SK-N-SH treated with all-trans-retinoic acid at 6 μM for 48 hours (cell line): ENCODE data around the gene ZNF563.

ENCODE experiments used
- ATAC-seq: fragments of 200-7000 bp; cut with Tn5 transposase; 3 replicates; pipeline ENCODE4 v1.9.1; 2020; ENCODE audit warnings: mild to moderate bottlenecking, moderate library complexity
- ARNTL ChIP-seq: fragments of 450-650 bp; formaldehyde crosslinking; IDR thresholded peaks from 2 replicates; pipeline ENCODE4 v1.5.0; 2020; ENCODE audit warnings: low read depth, mild to moderate bottlenecking, moderate library complexity, borderline replicate concordance
- BACH2 ChIP-seq: fragments of 250-450 bp; sonication (Bioruptor Pico); IDR thresholded peaks from 2 replicates; pipeline ENCODE4 v1.9.0; 2021; ENCODE audit warnings: mild to moderate bottlenecking, borderline replicate concordance
- CSDC2 ChIP-seq: fragments of 250-450 bp; sonication (Bioruptor Pico); IDR thresholded peaks from 2 replicates; pipeline ENCODE4 v1.5.0; 2020; ENCODE audit warnings: mild to moderate bottlenecking, moderate library complexity
- ISL1 ChIP-seq: fragments of 250-450 bp; sonication (Bioruptor Pico); IDR thresholded peaks from 2 replicates; pipeline ENCODE4 v2.1.2; 2022; ENCODE audit warnings: mild to moderate bottlenecking, moderate library complexity
- PATZ1 ChIP-seq: fragments of 250-450 bp; sonication (Bioruptor Pico); IDR thresholded peaks from 2 replicates; pipeline ENCODE4 v1.8.0; 2020; ENCODE audit warnings: mild to moderate bottlenecking, moderate library complexity, borderline replicate concordance
- PPARA ChIP-seq: fragments of 250-450 bp; sonication (Bioruptor Pico); IDR thresholded peaks from 2 replicates; pipeline ENCODE4 v1.5.0; 2020; ENCODE audit warnings: mild to moderate bottlenecking, borderline replicate concordance
- RARB ChIP-seq: fragments of 250-450 bp; sonication (Bioruptor Pico); IDR thresholded peaks from 2 replicates; pipeline ENCODE4 v1.8.0; 2021; ENCODE audit warnings: mild to moderate bottlenecking, moderate library complexity
- SNAI2 ChIP-seq: fragments of 250-450 bp; sonication (Bioruptor Pico); IDR thresholded peaks from 2 replicates; pipeline ENCODE4 v1.5.0; 2020; ENCODE audit warnings: mild to moderate bottlenecking, moderate library complexity
- TCF4 ChIP-seq: fragments of 250-450 bp; sonication (Bioruptor Pico); IDR thresholded peaks from 2 replicates; pipeline ENCODE4 v1.8.0; 2021; ENCODE audit warnings: mild to moderate bottlenecking, moderate library complexity, borderline replicate concordance
- TSHZ2 ChIP-seq: fragments of 250-450 bp; sonication (Bioruptor Pico); IDR thresholded peaks from 2 replicates; pipeline ENCODE4 v1.5.0; 2020; ENCODE audit warnings: mild to moderate bottlenecking, moderate library complexity
- ZC3H10 ChIP-seq: fragments of 250-450 bp; sonication (Bioruptor Pico); IDR thresholded peaks from 2 replicates; pipeline ENCODE4 v1.5.1; 2021; ENCODE audit warnings: mild to moderate bottlenecking, moderate library complexity
- ZFP3 ChIP-seq: fragments of 250-450 bp; sonication (Bioruptor Pico); IDR thresholded peaks from 2 replicates; pipeline ENCODE4 v1.5.0; 2020; ENCODE audit warnings: mild to moderate bottlenecking, moderate library complexity
- ZFP30 ChIP-seq: fragments of 450-650 bp; formaldehyde crosslinking; IDR thresholded peaks from 2 replicates; pipeline ENCODE4 v1.5.0; 2022; ENCODE audit warnings: mild to moderate bottlenecking, moderate library complexity
- ZNF565 ChIP-seq: fragments of 450-650 bp; formaldehyde crosslinking; conservative IDR thresholded peaks from 2 replicates; pipeline ENCODE4 v1.5.0; 2020; ENCODE audit warnings: low read depth, mild to moderate bottlenecking, moderate library complexity
- ZNF70 ChIP-seq: fragments of 450-650 bp; formaldehyde crosslinking; IDR thresholded peaks from 2 replicates; pipeline ENCODE4 v1.5.0; 2020; ENCODE audit warnings: mild to moderate bottlenecking, moderate library complexity
- ZNF8 ChIP-seq: fragments of 450-650 bp; formaldehyde crosslinking; IDR thresholded peaks from 2 replicates; pipeline ENCODE4 v1.5.0; 2020; ENCODE audit warnings: mild to moderate bottlenecking, moderate library complexity
- TF ChIP-seq, protein P1 (sequence below): fragments of 250-450 bp; sonication (Bioruptor Pico); IDR thresholded peaks from 2 replicates; pipeline ENCODE4 v1.8.0; 2021; ENCODE audit warnings: low read depth, mild to moderate bottlenecking, moderate library complexity, borderline replicate concordance
- TF ChIP-seq, protein P2 (sequence below): fragments of 250-450 bp; sonication (Bioruptor Pico); IDR thresholded peaks from 2 replicates; pipeline ENCODE4 v1.5.1; 2021; ENCODE audit warnings: mild to moderate bottlenecking, moderate library complexity

The ZNF563 gene

GRCh38 chr19:12333162-12334159, at the start of gene ZNF563:
TSS of gene ZNF563 (minus strand) at chr19:12333633. CDS start at chr19:12333482, 151 bp downstream.
- ATAC-seq = peak; percentile 99
- TF ChIP-seq SNAI2 (CRISPR knock-in tag) (no peak), ZFP30 (no peak), TSHZ2 (CRISPR knock-in tag) (no peak), ARNTL (CRISPR knock-in tag) (no peak), ZFP3 (CRISPR knock-in tag) (no peak), ZC3H10 (no peak), ZNF70 (no peak), PPARA (CRISPR knock-in tag) (no peak), RARB (no peak), CSDC2 (CRISPR knock-in tag) (no peak), BACH2 (no peak)
- TF ChIP-seq, protein P1, sequence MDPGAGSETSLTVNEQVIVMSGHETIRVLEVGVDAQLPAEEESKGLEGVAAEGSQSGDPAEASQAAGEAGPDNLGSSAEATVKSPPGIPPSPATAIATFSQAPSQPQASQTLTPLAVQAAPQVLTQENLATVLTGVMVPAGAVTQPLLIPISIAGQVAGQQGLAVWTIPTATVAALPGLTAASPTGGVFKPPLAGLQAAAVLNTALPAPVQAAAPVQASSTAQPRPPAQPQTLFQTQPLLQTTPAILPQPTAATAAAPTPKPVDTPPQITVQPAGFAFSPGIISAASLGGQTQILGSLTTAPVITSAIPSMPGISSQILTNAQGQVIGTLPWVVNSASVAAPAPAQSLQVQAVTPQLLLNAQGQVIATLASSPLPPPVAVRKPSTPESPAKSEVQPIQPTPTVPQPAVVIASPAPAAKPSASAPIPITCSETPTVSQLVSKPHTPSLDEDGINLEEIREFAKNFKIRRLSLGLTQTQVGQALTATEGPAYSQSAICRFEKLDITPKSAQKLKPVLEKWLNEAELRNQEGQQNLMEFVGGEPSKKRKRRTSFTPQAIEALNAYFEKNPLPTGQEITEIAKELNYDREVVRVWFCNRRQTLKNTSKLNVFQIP = no peak

GRCh38 chr19:12380444-12380737, 47.0 kb upstream of the ZNF563 start:
- TF ChIP-seq, protein P2, sequence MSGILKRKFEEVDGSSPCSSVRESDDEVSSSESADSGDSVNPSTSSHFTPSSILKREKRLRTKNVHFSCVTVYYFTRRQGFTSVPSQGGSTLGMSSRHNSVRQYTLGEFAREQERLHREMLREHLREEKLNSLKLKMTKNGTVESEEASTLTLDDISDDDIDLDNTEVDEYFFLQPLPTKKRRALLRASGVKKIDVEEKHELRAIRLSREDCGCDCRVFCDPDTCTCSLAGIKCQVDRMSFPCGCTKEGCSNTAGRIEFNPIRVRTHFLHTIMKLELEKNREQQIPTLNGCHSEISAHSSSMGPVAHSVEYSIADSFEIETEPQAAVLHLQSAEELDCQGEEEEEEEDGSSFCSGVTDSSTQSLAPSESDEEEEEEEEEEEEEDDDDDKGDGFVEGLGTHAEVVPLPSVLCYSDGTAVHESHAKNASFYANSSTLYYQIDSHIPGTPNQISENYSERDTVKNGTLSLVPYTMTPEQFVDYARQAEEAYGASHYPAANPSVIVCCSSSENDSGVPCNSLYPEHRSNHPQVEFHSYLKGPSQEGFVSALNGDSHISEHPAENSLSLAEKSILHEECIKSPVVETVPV (CRISPR knock-in tag) = no peak
- TF ChIP-seq SNAI2 (CRISPR knock-in tag) = no peak
- no peak for TF ChIP-seq ISL1 (CRISPR knock-in tag)
- TF ChIP-seq ZNF565 (CRISPR knock-in tag) = no peak
- no peak for TF ChIP-seq ZFP3 (CRISPR knock-in tag)
- TF ChIP-seq BACH2 = no peak
- no peak for TF ChIP-seq PPARA (CRISPR knock-in tag)
- TF ChIP-seq, protein P1 = no peak
- TF ChIP-seq ARNTL (CRISPR knock-in tag) = no peak
- no peak for TF ChIP-seq TCF4 (CRISPR knock-in tag)
- no peak for ATAC-seq

- TF ChIP-seq ZFP30 (no peak), ZNF8 (CRISPR knock-in tag) (no peak), ZNF565 (CRISPR knock-in tag) (no peak), PATZ1 (no peak), TSHZ2 (CRISPR knock-in tag) (no peak), ZC3H10 (no peak)
- TF ChIP-seq, protein P1 = no peak
- no peak for ATAC-seq
Observed at GRCh38 chr19:12379732-12380443, 46.5 kb upstream of the ZNF563 start.
